Upper lobe of left lung (tissue), 6 donors: Measurements from ENCODE around the gene CISH. TPM values are rescaled to one million over a fixed set of nuclear protein-coding genes. Genes with fewer than 3 reads are reported as not detected.

ENCODE experiments used
- ATAC-seq, 2 donors: fragments of 200-7000 bp; cut with Tn5 transposase; one replicate each; pipeline ENCODE4 v1.9.1; 2022; ENCODE audit warnings: mild to moderate bottlenecking in 2 of 2, moderate library complexity in 2 of 2; ENCODE audit not compliant: low FRiP score in 2 of 2
- DNase-seq, 2 donors: peaks; one replicate each; pipeline ENCODE4 v3.0.0-alpha.2; 2019 to 2020
- H3K27ac ChIP-seq, 4 donors: fragments of 200-600 bp; sonication (generic); one replicate each; pipeline ENCODE4 v1.5.1; 2016 to 2019
- H3K27me3 ChIP-seq, 4 donors: fragments of 200-600 bp; sonication (generic); one replicate each; pipeline ENCODE4 v1.5.1; 2017 to 2019
- H3K36me3 ChIP-seq, 4 donors: fragments of 200-600 bp; sonication (generic); one replicate each; pipeline ENCODE4 v1.5.1; 2016 to 2019
- H3K4me1 ChIP-seq, 4 donors: fragments of 200-600 bp; sonication (generic); one replicate each; pipeline ENCODE4 v1.5.1; 2018 to 2019
- H3K4me3 ChIP-seq, 4 donors: fragments of 200-600 bp; sonication (generic); one replicate each; pipeline ENCODE4 v1.5.1; 2017 to 2019; ENCODE audit warnings: mild to moderate bottlenecking in 2 of 4, moderate library complexity in 1 of 4
- H3K9me3 ChIP-seq, 4 donors: fragments of 200-600 bp; sonication (generic); one replicate each; pipeline ENCODE4 v1.5.1; 2018 to 2019
- CTCF ChIP-seq, 6 experiments: fragments of 450-650 bp in 4 of 6; fragments of 200-600 bp in 2 of 6; sonication (generic) in 2 of 6; IDR thresholded peaks; one replicate each; pipeline ENCODE4 v1.5.1; 2016 to 2019; ENCODE audit warnings: antibody characterized with exemption in 6 of 6
- EP300 ChIP-seq, 4 donors: sonication (generic); formaldehyde crosslinking; IDR thresholded peaks; one replicate each; pipeline ENCODE4 v1.5.1; 2017; ENCODE audit warnings: antibody characterized with exemption in 4 of 4, control low read depth in 2 of 4
- POLR2A ChIP-seq, 4 donors: fragments of 450-650 bp; IDR thresholded peaks; one replicate each; pipeline ENCODE4 v1.5.1; 2016 to 2017; ENCODE audit warnings: antibody characterized with exemption in 4 of 4, mild to moderate bottlenecking in 2 of 4
- POLR2AphosphoS5 ChIP-seq, 2 donors: sonication (generic); formaldehyde crosslinking; IDR thresholded peaks; one replicate each; pipeline ENCODE4 v1.5.1; 2017; ENCODE audit warnings: antibody characterized with exemption in 2 of 2
- WGBS, 2 donors: methylation state at CpG; one replicate each; pipeline ENCODE4 v1.1.5; 2017 to 2018; 5-methylcytosine and 5-hydroxymethylcytosine counted together
- total RNA-seq, 6 donors: library from RNA; depleted of rRNA in 4 of 6; stranded (reverse); fragments of >200 nt in 4 of 6; gene quantifications; one replicate each; pipeline versions ENCODE4 v1.1.0 to v1.2.1, GENCODE V29; 2016 to 2021
- donor health status: DM: no; HTN: no; CAD: no; lungs with moderate emphysema.
- donor health status: DM: no; HTN: yes; CAD: no; lungs with severe emphysema.

The CISH gene
- total RNA-seq, 6 donors from 2014 or later = 35.8 to 66.9 (median 43.1) TPM

- Histone ChIP-seq H3K4me3 (no peak overlapping the region), H3K9me3 (no peaks in the 10 kb centered on the region), H3K27me3 (no peaks in the 10 kb centered on the region), H3K36me3 (no peaks in the 10 kb centered on the region), H3K4me1 (peaks cover 9 to 14% (median 11%) of the 10 kb centered on the region in 4 donors), H3K27ac (no peak overlapping the region)
- DNase-seq (no peak), ATAC-seq (no peak)
- 62 to 93% methylated on average over 2 of the region's 2 CpGs for WGBS, 2 donors
- TF ChIP-seq EP300 (IDR thresholded peaks at IDR 0.05) (no peak), POLR2AphosphoS5 (IDR thresholded peaks at IDR 0.05) (no peak), POLR2A (IDR thresholded peaks at IDR 0.05) (no peak), CTCF (IDR thresholded peaks at IDR 0.05) (no peak)
These were observed 48.7 kb downstream of the CISH start for GRCh38 chr3:50562861-50563260.

GRCh38 chr3:50559702-50560101 lies 51.9 kb downstream of the CISH start:
- Histone ChIP-seq H3K4me1 (no peaks in the 10 kb centered on the region), H3K9me3 (no peaks in the 10 kb centered on the region), H3K36me3 (no peaks in the 10 kb centered on the region), H3K27me3 (no peaks in the 10 kb centered on the region), H3K27ac (no peak overlapping the region), H3K4me3 (no peak overlapping the region)
- DNase-seq = no peak
- no peak for ATAC-seq
- no peak for TF ChIP-seq EP300 (IDR thresholded peaks at IDR 0.05)

DNA sequence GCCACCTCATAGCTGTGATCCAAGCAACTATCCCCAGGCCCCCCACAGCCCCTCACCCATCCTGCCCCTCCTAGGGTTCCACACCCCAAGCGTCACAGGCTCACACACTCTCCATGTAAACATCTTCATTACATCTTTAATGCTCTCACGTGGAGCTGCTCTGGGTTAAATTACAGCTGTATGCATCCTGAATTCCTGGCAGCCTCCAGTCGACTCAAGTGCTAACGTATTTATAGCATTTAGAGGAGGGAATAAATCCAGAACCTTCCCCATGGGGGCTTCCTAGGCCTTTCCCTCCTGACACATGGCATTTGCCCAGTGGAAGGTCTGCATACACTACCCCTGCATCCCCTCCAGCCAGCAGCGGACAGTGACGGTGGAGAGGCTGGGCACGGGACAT lies 53.7 kb downstream of the CISH start:
- no peaks in the 10 kb centered on the region for H3K4me1 ChIP-seq
- H3K27me3 ChIP-seq = no peaks in the 10 kb centered on the region
- no peak overlapping the region for H3K27ac ChIP-seq
- WGBS, 2 donors = 68 to 80% methylated on average over 7 of the region's 7 CpGs
- H3K9me3 ChIP-seq = no peaks in the 10 kb centered on the region
- H3K4me3 ChIP-seq = no peak overlapping the region
- H3K36me3 ChIP-seq = no peaks in the 10 kb centered on the region
- TF ChIP-seq EP300 (IDR thresholded peaks at IDR 0.05) = no peak
- no peak for TF ChIP-seq POLR2AphosphoS5 (IDR thresholded peaks at IDR 0.05)
- TF ChIP-seq CTCF (IDR thresholded peaks at IDR 0.05) = no peak
- TF ChIP-seq POLR2A (IDR thresholded peaks at IDR 0.05) = no peak
- DNase-seq = no peak
- ATAC-seq = no peak

GRCh38 chr3:50557106-50557505 lies 54.5 kb downstream of the CISH start:
- ATAC-seq (no peak), DNase-seq (no peak)
- WGBS, 2 donors = 74 to 80% methylated on average over 4 to 8 of the region's 8 CpGs
- no peaks in the 10 kb centered on the region for H3K36me3 ChIP-seq
- no peak overlapping the region for H3K4me3 ChIP-seq
- no peaks in the 10 kb centered on the region for H3K4me1 ChIP-seq
- TF ChIP-seq POLR2A (IDR thresholded peaks at IDR 0.05) = no peak
- TF ChIP-seq EP300 (IDR thresholded peaks at IDR 0.05) = no peak
- no peak for TF ChIP-seq POLR2AphosphoS5 (IDR thresholded peaks at IDR 0.05)
- no peak for TF ChIP-seq CTCF (IDR thresholded peaks at IDR 0.05)
- no peaks in the 10 kb centered on the region for H3K9me3 ChIP-seq
- H3K27me3 ChIP-seq = no peaks in the 10 kb centered on the region
- H3K27ac ChIP-seq = no peak overlapping the region

Other genes starting within 250 kb of the CISH start
- gene CACNA2D2, start 108.1 kb downstream of the CISH start, total RNA-seq = 100 to 1,000 TPM in 4 of 6 donors, 10 to 100 TPM in 2; 71.5 to 213 (median 113) TPM
- 1 to 10 TPM; 4.7 to 7.5 (median 5.7) TPM for gene C3orf18, start 44.0 kb downstream of the CISH start, total RNA-seq
- 10 to 100 TPM in 3 of 6 donors, 1 to 10 TPM in 3; 5.0 to 25.3 (median 9.6) TPM for gene HEMK1, start 42.3 kb downstream of the CISH start, total RNA-seq
- gene MAPKAPK3, start 5.4 kb upstream of the CISH start, total RNA-seq = 100 to 1,000 TPM in 1 of 6 donors, 10 to 100 TPM in 5; 30.2 to 102 (median 70.1) TPM
- 1 to 10 TPM in 2 of 6 donors, under 1 TPM in 4; 0.15 to 3.1 (median 0.88) TPM for gene DOCK3, start 63.2 kb upstream of the CISH start, total RNA-seq